Lung (tissue), 12 donors: ENCODE data around the gene USP24. TPM values are rescaled to one million over a fixed set of nuclear protein-coding genes. Genes with fewer than 3 reads are reported as not detected.

Source experiments
- ATAC-seq: fragments of 200-7000 bp; cut with Tn5 transposase; one replicate; pipeline ENCODE4 v1.9.1; 2020; ENCODE audit warnings: moderate number of reproducible peaks; ENCODE audit not compliant: insufficient read depth, low FRiP score
- DNase-seq, 3 donors: peaks; one replicate each; pipeline ENCODE4 v3.0.0-alpha.2; 2013 to 2017
- H3K27ac ChIP-seq, 2 donors: one replicate each; pipeline ENCODE4 v1.5.1; 2013; ENCODE audit warnings: mild to moderate bottlenecking in 2 of 2, moderate library complexity in 2 of 2, control low read depth in 1 of 2, inconsistent platforms in 1 of 2, low read depth in 1 of 2, low read length in 1 of 2
- H3K27me3 ChIP-seq, 3 donors: one replicate each; pipeline ENCODE4 v1.5.1; 2013; ENCODE audit warnings: low read length in 2 of 3; ENCODE audit not compliant: control insufficient read depth in 3 of 3, insufficient read depth in 3 of 3
- H3K36me3 ChIP-seq, 4 donors: one replicate each; pipeline ENCODE4 v1.5.1; 2013; ENCODE audit warnings: low read length in 4 of 4, mild to moderate bottlenecking in 1 of 4, moderate library complexity in 1 of 4; ENCODE audit not compliant: control insufficient read depth in 4 of 4, insufficient read depth in 4 of 4
- H3K4me1 ChIP-seq, 5 donors: one replicate each; pipeline ENCODE4 v1.5.1; 2013; ENCODE audit warnings: low read length in 5 of 5, mild to moderate bottlenecking in 2 of 5, moderate library complexity in 1 of 5; ENCODE audit not compliant: control insufficient read depth in 5 of 5, insufficient read depth in 5 of 5
- H3K4me3 ChIP-seq: one replicate; pipeline ENCODE4 v1.5.1; 2013; ENCODE audit warnings: mild to moderate bottlenecking, control low read depth, moderate library complexity
- H3K9ac ChIP-seq, 2 donors: one replicate each; pipeline ENCODE4 v1.5.1; 2013; ENCODE audit warnings: low read length in 2 of 2, control low read depth in 1 of 2; ENCODE audit not compliant: insufficient read depth in 1 of 2
- H3K9me3 ChIP-seq, 4 donors: one replicate each; pipeline ENCODE4 v1.5.1; 2013; ENCODE audit warnings: low read length in 3 of 4, mild to moderate bottlenecking in 1 of 4, moderate library complexity in 1 of 4; ENCODE audit not compliant: control insufficient read depth in 4 of 4, insufficient read depth in 3 of 4
- CTCF ChIP-seq: IDR thresholded peaks from 2 replicates; pipeline ENCODE4 v1.5.1; 2012; ENCODE audit warnings: mild to moderate bottlenecking; ENCODE audit errors: control extremely low read depth, extremely low read depth
- WGBS, 2 donors: extraction: QIAGEN DNeasy Blood & Tissue Kit; methylation state at CpG; one replicate each; pipeline ENCODE4 v1.1.7; 2013; 5-methylcytosine and 5-hydroxymethylcytosine counted together
- polyA plus RNA-seq, 2 donors: library from polyadenylated mRNA; stranded (reverse); fragments of 200-250 nt; gene quantifications; one replicate each; pipeline ENCODE4 v1.2.1, GENCODE V29; 2013
- total RNA-seq, 2 donors: library from RNA; depleted of rRNA in 1 of 2; stranded (reverse); fragments of >200 nt in 1 of 2; gene quantifications; one replicate each; pipeline ENCODE4 v1.2.1, GENCODE V29; 2014 to 2021
- donor health status: control.
- donor health status: control.
- donor health status: Bipolar disorder and iron deficiency.
- donor health status: healthy.
- donor health status: DM: yes; HTN: yes; CAD: no.

Gene USP24
- total and polyA plus RNA-seq, 4 donors = 7.8 to 77.8 (median 23.6) TPM

- H3K9ac ChIP-seq = no peak overlapping the region
- peaks cover 0 to 4% (median 0%) of the 10 kb centered on the region in 4 donors for H3K36me3 ChIP-seq
- H3K9me3 ChIP-seq = peaks cover 0 to 2% (median 0%) of the 10 kb centered on the region in 4 donors
- ATAC-seq (no peak), DNase-seq (no peak)
- H3K27ac ChIP-seq = no peak overlapping the region
- TF ChIP-seq CTCF = no peak
- no peaks in the 10 kb centered on the region for H3K4me1 ChIP-seq
- 89 to 94% methylated on average over 15 of the region's 15 CpGs for WGBS, 2 donors
- H3K4me3 ChIP-seq = no peak overlapping the region
- H3K27me3 ChIP-seq = no peaks in the 10 kb centered on the region
These were observed 157.8 kb downstream of the USP24 start for GRCh38 chr1:55057270-55057955.

- Histone ChIP-seq H3K27ac (no peak overlapping the region), H3K9me3 (peaks cover 0 to 2% (median 0%) of the 10 kb centered on the region in 4 donors), H3K27me3 (no peaks in the 10 kb centered on the region), H3K9ac (no peak overlapping the region), H3K4me1 (no peaks in the 10 kb centered on the region), H3K36me3 (peaks cover 0 to 4% (median 0%) of the 10 kb centered on the region in 4 donors), H3K4me3 (no peak overlapping the region)
- ATAC-seq (no peak), DNase-seq (no peak)
- TF ChIP-seq CTCF = no peak
- 94 to 97% methylated on average over 20 of the region's 20 CpGs for WGBS, 2 donors
These were observed 158.6 kb downstream of the USP24 start for GRCh38 chr1:55056632-55056992.

- Histone ChIP-seq H3K9me3 (peaks cover 0 to 2% (median 0%) of the 10 kb centered on the region in 4 donors), H3K36me3 (peaks cover 0 to 4% (median 0%) of the 10 kb centered on the region in 4 donors), H3K4me1 (no peaks in the 10 kb centered on the region), H3K4me3 (no peak overlapping the region), H3K27ac (no peak overlapping the region), H3K27me3 (no peaks in the 10 kb centered on the region), H3K9ac (no peak overlapping the region)
- no peak for TF ChIP-seq CTCF
- DNase-seq (no peak), ATAC-seq (no peak)
- 89 to 94% methylated on average over 37 to 42 of the region's 42 CpGs for WGBS, 2 donors
These were observed 159.1 kb downstream of the USP24 start for GRCh38 chr1:55055951-55056631.
